GM12891 (cell line): ENCODE results near the gene HCFC1.
"Not testable (repeated sequence)": the region's sequence is repeated elsewhere in the genome, so short reads cannot be mapped to it uniquely, and the experiment has no call there.

Experiments used
- DNase-seq: peaks from one replicate; pipeline ENCODE4 v3.0.0; 2011; ENCODE audit warnings: low spot score; ENCODE audit not compliant: insufficient read length
- FAIRE-seq: peaks from 2 replicates; lab custom pipeline; 2011; peaks lifted over from hg19 to GRCh38; lab: Jason Lieb, UNC
- PAX5 ChIP-seq: IDR thresholded peaks from 2 replicates; pipeline ENCODE4 v1.6.1; 2011; ENCODE audit warnings: low read length, moderate library complexity, mild to moderate bottlenecking; ENCODE audit not compliant: insufficient read depth, severe bottlenecking
- POLR2A ChIP-seq: IDR thresholded peaks from 2 replicates; pipeline ENCODE4 v1.6.1; 2011; ENCODE audit warnings: low read depth, low read length, control low read depth
- POLR2AphosphoS5 ChIP-seq: IDR thresholded peaks from 2 replicates; pipeline ENCODE4 v1.6.1; 2011; ENCODE audit warnings: low read depth, low read length, control low read depth
- POU2F2 ChIP-seq: IDR thresholded peaks from 2 replicates; pipeline ENCODE4 v1.6.1; 2011; ENCODE audit warnings: low read depth, mild to moderate bottlenecking, control low read depth, low read length, moderate library complexity
- SPI1 ChIP-seq: IDR thresholded peaks from 2 replicates; pipeline ENCODE4 v1.6.1; 2011; ENCODE audit warnings: low read depth, low read length, control low read depth
- TAF1 ChIP-seq: IDR thresholded peaks from 2 replicates; pipeline ENCODE4 v1.6.1; 2011; ENCODE audit warnings: low read depth, low read length, control low read depth

HCFC1 gene

DNA sequence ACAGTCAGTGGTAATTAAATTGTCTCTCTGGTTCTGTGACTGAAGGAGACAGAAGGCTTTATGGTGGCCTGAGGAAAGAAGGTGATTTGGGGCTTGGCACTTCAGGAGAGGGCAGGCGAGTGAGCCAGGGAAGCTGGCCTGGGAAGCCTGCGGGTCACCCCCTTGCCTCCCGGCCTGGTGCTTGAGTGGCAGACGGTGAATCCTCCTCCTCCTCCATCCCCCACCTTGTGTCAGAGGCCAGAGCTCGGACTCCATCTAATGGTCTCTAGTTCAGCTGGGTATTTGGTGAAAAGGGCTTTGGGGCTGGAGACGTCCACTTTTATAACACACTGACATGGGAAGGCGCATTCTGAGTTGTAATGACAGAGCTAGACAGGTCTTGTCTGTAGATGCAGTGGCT is 9.6 kb upstream of the HCFC1 start:
- no peak for TF ChIP-seq POLR2AphosphoS5
- TF ChIP-seq POLR2A = no peak
- no peak for TF ChIP-seq POU2F2
- TF ChIP-seq PAX5 = no peak
- no peak for TF ChIP-seq TAF1
- TF ChIP-seq SPI1 = no peak
- FAIRE-seq (peak; percentile 86), DNase-seq (no peak)

- DNase-seq = not testable (repeated sequence)
- FAIRE-seq = peak; percentile 98
Observed at GRCh38 chrX:153980394-153980793, 8.8 kb upstream of the HCFC1 start.

GRCh38 chrX:153974726-153975286 is 3.2 kb upstream of the HCFC1 start:
- FAIRE-seq = no peak
- DNase-seq = no peak
- no peak for TF ChIP-seq POLR2A

GRCh38 chrX:153974003-153974725 is 2.5 kb upstream of the HCFC1 start:
- DNase-seq (no peak), FAIRE-seq (peak; percentile 89)
- TF ChIP-seq POLR2AphosphoS5 (no peak), SPI1 (no peak), POU2F2 (no peak), PAX5 (no peak), TAF1 (no peak), POLR2A (no peak)

- DNase-seq (no peak), FAIRE-seq (peak; percentile 64)
- TF ChIP-seq PAX5 (no peak), TAF1 (no peak), POLR2AphosphoS5 (no peak), POLR2A (no peak), POU2F2 (no peak), SPI1 (no peak)
Observed at GRCh38 chrX:153973127-153974002, 1.7 kb upstream of the HCFC1 start.

- no peak for FAIRE-seq
- TF ChIP-seq POLR2A = peak; percentile 42; the same call in 1 of the 2 replicates
- no peak for TF ChIP-seq POU2F2
- DNase-seq = peak; percentile 69
Observed at GRCh38 chrX:153972368-153973126, 929 bp upstream of the HCFC1 start, which contains the start of gene TMEM187. Gene TMEM187, plus strand, starts transcription at chrX:153972754. Its CDS starts 9,309 bp downstream, at chrX:153982063.

- TF ChIP-seq POU2F2 = no peak
- TF ChIP-seq POLR2A = no peak; the same call in 1 of the 2 replicates
- TF ChIP-seq POLR2AphosphoS5 = no peak
- TF ChIP-seq SPI1 = no peak
- FAIRE-seq (no peak), DNase-seq (peak; percentile 79)
Observed at GRCh38 chrX:153971124-153971449, 531 bp downstream of the HCFC1 start.

GRCh38 chrX:153970357-153971123 is 1.1 kb downstream of the HCFC1 start:
- TF ChIP-seq SPI1 (no peak), POU2F2 (no peak), PAX5 (no peak), POLR2A (no peak), POLR2AphosphoS5 (no peak; the same call in 1 of the 2 replicates), TAF1 (no peak)
- FAIRE-seq (no peak), DNase-seq (no peak)

GRCh38 chrX:153969904-153970356 is 1.7 kb downstream of the HCFC1 start:
- no peak for DNase-seq
- FAIRE-seq = peak; percentile 20
- TF ChIP-seq POLR2AphosphoS5 (no peak), POLR2A (no peak), SPI1 (no peak), PAX5 (no peak)
